ENCODE results near the gene GALNT5.

The GALNT5 gene

GRCh38 chr2:157319795-157320194 lies 62.3 kb downstream of the GALNT5 start:
- no peak for FAIRE-seq
- TF ChIP-seq POLR2A (IDR thresholded peaks at IDR 0.05; ENCODE audit: low read depth, low read length) = no peak

GRCh38 chr2:157320409-157320808 lies 62.9 kb downstream of the GALNT5 start:
- DNase-seq (ENCODE audit: insufficient read length, low spot score) (no peak), FAIRE-seq (no peak)
- no peak for TF ChIP-seq POLR2A (IDR thresholded peaks at IDR 0.05; ENCODE audit: low read depth, low read length)

More at GRCh38 chr2:157319795-157320194, 62.3 kb downstream of the GALNT5 start:
- no peak for DNase-seq (ENCODE audit: insufficient read length, low spot score)

- TF ChIP-seq POLR2A (IDR thresholded peaks at IDR 0.05; ENCODE audit: low read depth, low read length) = no peak
- DNase-seq (ENCODE audit: insufficient read length, low spot score) (no peak), FAIRE-seq (no peak)
Observed at GRCh38 chr2:157321466-157321865, 64.0 kb downstream of the GALNT5 start.

GRCh38 chr2:157322432-157322831 lies 64.9 kb downstream of the GALNT5 start:
- no peak for TF ChIP-seq POLR2A (IDR thresholded peaks at IDR 0.05; ENCODE audit: low read depth, low read length)
- no peak for FAIRE-seq

GRCh38 chr2:157324331-157324843 lies 66.9 kb downstream of the GALNT5 start:
- no peak for TF ChIP-seq POLR2A (IDR thresholded peaks at IDR 0.05; ENCODE audit: low read depth, low read length)
- DNase-seq (ENCODE audit: insufficient read length, low spot score) = no peak
- FAIRE-seq = no peak

More at GRCh38 chr2:157322432-157322831, 64.9 kb downstream of the GALNT5 start:
- DNase-seq (ENCODE audit: insufficient read length, low spot score) = no peak

- TF ChIP-seq POLR2A (IDR thresholded peaks at IDR 0.05; ENCODE audit: low read depth, low read length) = no peak
- no peak for DNase-seq (ENCODE audit: insufficient read length, low spot score)
- FAIRE-seq = no peak
Observed at GRCh38 chr2:157325786-157326185, 68.3 kb downstream of the GALNT5 start, which contains the start of gene ERMN. TSS of gene ERMN (minus strand) at chr2:157325824. CDS start at chr2:157325642, 182 bp downstream.

GRCh38 chr2:157326698-157327097 lies 69.2 kb downstream of the GALNT5 start:
- FAIRE-seq = no peak

GRCh38 chr2:157327200-157327599 lies 69.7 kb downstream of the GALNT5 start:
- peak; percentile 30 for FAIRE-seq

More at GRCh38 chr2:157326698-157327097, 69.2 kb downstream of the GALNT5 start:
- TF ChIP-seq POLR2A (IDR thresholded peaks at IDR 0.05; ENCODE audit: low read depth, low read length) = no peak
- no peak for DNase-seq (ENCODE audit: insufficient read length, low spot score)

GRCh38 chr2:157327621-157328500 lies 70.4 kb downstream of the GALNT5 start:
- peak; percentile 50 for DNase-seq (ENCODE audit: insufficient read length, low spot score)
- TF ChIP-seq POLR2A (IDR thresholded peaks at IDR 0.05; ENCODE audit: low read depth, low read length) = no peak
- peak; percentile 90 for FAIRE-seq

More at GRCh38 chr2:157327200-157327599, 69.7 kb downstream of the GALNT5 start:
- no peak for DNase-seq (ENCODE audit: insufficient read length, low spot score)
- TF ChIP-seq POLR2A (IDR thresholded peaks at IDR 0.05; ENCODE audit: low read depth, low read length) = no peak

- no peak for TF ChIP-seq POLR2A (IDR thresholded peaks at IDR 0.05; ENCODE audit: low read depth, low read length)
- no peak for FAIRE-seq
- DNase-seq (ENCODE audit: insufficient read length, low spot score) = no peak
Observed at GRCh38 chr2:157329524-157329923, 72.0 kb downstream of the GALNT5 start.

- FAIRE-seq (no peak), DNase-seq (ENCODE audit: insufficient read length, low spot score) (no peak)
- TF ChIP-seq POLR2A (IDR thresholded peaks at IDR 0.05; ENCODE audit: low read depth, low read length) = no peak
Observed at GRCh38 chr2:157333304-157334047, 76.0 kb downstream of the GALNT5 start.

- DNase-seq (ENCODE audit: insufficient read length, low spot score) = no peak
- no peak for TF ChIP-seq POLR2A (IDR thresholded peaks at IDR 0.05; ENCODE audit: low read depth, low read length)
- FAIRE-seq = no peak
Observed at GRCh38 chr2:157334335-157334734, 76.8 kb downstream of the GALNT5 start.

GRCh38 chr2:157334797-157335196 lies 77.3 kb downstream of the GALNT5 start:
- no peak for TF ChIP-seq POLR2A (IDR thresholded peaks at IDR 0.05; ENCODE audit: low read depth, low read length)
- DNase-seq (ENCODE audit: insufficient read length, low spot score) (no peak), FAIRE-seq (no peak)

All from H54 (cell line).